HEK293 (cell line): Measurements from ENCODE around the gene ACVRL1.

ENCODE experiments used
- CTCF ChIA-PET: fragments of 350-600 bp; formaldehyde crosslinking; extraction: SDS; loops from one replicate; lab custom pipeline; 2021; ENCODE audit warnings: antibody characterized with exemption; lab: Yijun Ruan, JAX
- POLR2A ChIA-PET: fragments of 300-600 bp; formaldehyde crosslinking; extraction: SDS; loops from one replicate; lab custom pipeline; 2020; ENCODE audit warnings: antibody characterized with exemption, inconsistent platforms; lab: Yijun Ruan, JAX
- H3K27ac ChIP-seq: fragments of 200-500 bp; sonication (Bioruptor generic); 2 replicates; pipeline ENCODE4 v1.5.1; 2014; ENCODE audit warnings: low read depth, low read length, control low read depth, inconsistent platforms; ENCODE audit errors: extremely low read depth
- H3K36me3 ChIP-seq, 2 experiments: fragments of 200-500 bp in 1 of 2; sonication (Bioruptor generic) in 1 of 2; 1 replicate in 1 of 2; 2 replicates in 1 of 2; pipeline ENCODE4 v1.5.1; 2014 to 2017; ENCODE audit warnings: inconsistent platforms in 2 of 2, low read length in 2 of 2; ENCODE audit not compliant: control insufficient read depth in 2 of 2, insufficient read depth in 1 of 2
- H3K4me1 ChIP-seq: fragments of 200-500 bp; sonication (Bioruptor generic); 2 replicates; pipeline ENCODE4 v1.5.1; 2014; ENCODE audit warnings: mild to moderate bottlenecking, low read length, inconsistent platforms; ENCODE audit not compliant: control insufficient read depth, insufficient read depth
- H3K4me3 ChIP-seq: 2 replicates; pipeline ENCODE4 v1.5.1; 2011; ENCODE audit warnings: low read depth, mild to moderate bottlenecking, control low read depth, low read length, moderate library complexity
- H3K9me3 ChIP-seq: fragments of 200-500 bp; sonication (Bioruptor generic); 2 replicates; pipeline ENCODE4 v1.5.1; 2014; ENCODE audit warnings: low read depth, low read length, inconsistent platforms; ENCODE audit not compliant: control insufficient read depth, insufficient read depth
- KLF1 ChIP-seq: fragments of 450-650 bp; formaldehyde crosslinking; IDR thresholded peaks from 2 replicates; pipeline ENCODE4 v1.5.1; 2016; ENCODE audit warnings: missing biosample characterization, missing genetic modification characterization
- REPIN1 ChIP-seq: fragments of 450-650 bp; formaldehyde crosslinking; IDR thresholded peaks from 2 replicates; pipeline ENCODE4 v1.5.1; 2017; ENCODE audit warnings: missing biosample characterization, missing genetic modification characterization, low read depth
- SCRT1 ChIP-seq: fragments of 450-650 bp; formaldehyde crosslinking; IDR thresholded peaks from 2 replicates; pipeline ENCODE4 v1.5.1; 2016; ENCODE audit warnings: missing biosample characterization, missing genetic modification characterization, borderline replicate concordance
- SP2 ChIP-seq: fragments of 450-650 bp; formaldehyde crosslinking; IDR thresholded peaks from 2 replicates; pipeline ENCODE4 v1.5.1; 2016; ENCODE audit warnings: missing biosample characterization, missing genetic modification characterization
- SP3 ChIP-seq: fragments of 450-650 bp; formaldehyde crosslinking; IDR thresholded peaks from 2 replicates; pipeline ENCODE4 v1.5.1; 2016; ENCODE audit warnings: missing biosample characterization, missing genetic modification characterization
- TRIM28 ChIP-seq: IDR thresholded peaks from 2 replicates; pipeline ENCODE4 v1.6.1; 2011; ENCODE audit warnings: low read length, control low read depth, borderline replicate concordance
- WT1 ChIP-seq: fragments of 450-650 bp; formaldehyde crosslinking; IDR thresholded peaks from 2 replicates; pipeline ENCODE4 v1.5.1; 2016; ENCODE audit warnings: missing biosample characterization, missing genetic modification characterization
- ZBTB17 ChIP-seq: fragments of 450-650 bp; formaldehyde crosslinking; IDR thresholded peaks from 2 replicates; pipeline ENCODE4 v1.5.1; 2016; ENCODE audit warnings: missing biosample characterization, missing genetic modification characterization
- ZIC2 ChIP-seq: fragments of 450-650 bp; formaldehyde crosslinking; IDR thresholded peaks from 2 replicates; pipeline ENCODE4 v1.5.1; 2016; ENCODE audit warnings: missing biosample characterization, missing genetic modification characterization
- ZNF19 ChIP-seq: fragments of 450-650 bp; formaldehyde crosslinking; IDR thresholded peaks from 2 replicates; pipeline ENCODE4; 2016; ENCODE audit warnings: missing biosample characterization, missing genetic modification characterization, low read depth
- ZNF2 ChIP-seq: fragments of 450-650 bp; formaldehyde crosslinking; IDR thresholded peaks from 2 replicates; pipeline ENCODE4 v1.5.1; 2016; ENCODE audit warnings: missing biosample characterization, missing genetic modification characterization
- ZNF202 ChIP-seq: fragments of 450-650 bp; formaldehyde crosslinking; IDR thresholded peaks from 2 replicates; pipeline ENCODE4 v1.5.1; 2016; ENCODE audit warnings: missing biosample characterization, missing genetic modification characterization, borderline replicate concordance
- ZNF266 ChIP-seq: fragments of 450-650 bp; formaldehyde crosslinking; IDR thresholded peaks from 2 replicates; pipeline ENCODE4 v1.5.1; 2016; ENCODE audit warnings: missing biosample characterization, missing genetic modification characterization, low read depth
- ZNF366 ChIP-seq: fragments of 450-650 bp; formaldehyde crosslinking; conservative IDR thresholded peaks from 2 replicates; pipeline ENCODE4 v1.5.1; 2016; ENCODE audit warnings: missing biosample characterization, missing genetic modification characterization
- ZNF394 ChIP-seq: fragments of 450-650 bp; formaldehyde crosslinking; IDR thresholded peaks from 2 replicates; pipeline ENCODE4 v1.5.1; 2016; ENCODE audit warnings: missing biosample characterization, missing genetic modification characterization, mild to moderate bottlenecking, moderate library complexity, borderline replicate concordance
- ZNF785 ChIP-seq: fragments of 450-650 bp; formaldehyde crosslinking; IDR thresholded peaks from 2 replicates; pipeline ENCODE4 v1.5.1; 2016; ENCODE audit warnings: missing biosample characterization, missing genetic modification characterization
- TF ChIP-seq, protein P1 (sequence below): fragments of 450-650 bp; formaldehyde crosslinking; IDR thresholded peaks from 2 replicates; pipeline ENCODE4 v1.5.1; 2017; ENCODE audit warnings: missing biosample characterization, missing genetic modification characterization
- TF ChIP-seq, protein P2 (sequence below): fragments of 450-650 bp; IDR thresholded peaks from 2 replicates; pipeline ENCODE4 v1.5.1; 2018; ENCODE audit warnings: missing biosample characterization, mild to moderate bottlenecking, missing genetic modification characterization
- TF ChIP-seq, protein P3 (sequence below): fragments of 450-650 bp; formaldehyde crosslinking; IDR thresholded peaks from 2 replicates; pipeline ENCODE4 v1.5.1; 2016; ENCODE audit warnings: missing biosample characterization, missing genetic modification characterization
- TF ChIP-seq, protein P4 (sequence below): fragments of 450-650 bp; formaldehyde crosslinking; IDR thresholded peaks from 2 replicates; pipeline ENCODE4 v1.5.1; 2017; ENCODE audit warnings: missing biosample characterization, missing genetic modification characterization
- TF ChIP-seq, protein P5 (sequence below): fragments of 450-650 bp; formaldehyde crosslinking; IDR thresholded peaks from 2 replicates; pipeline ENCODE4 v1.5.1; 2016; ENCODE audit warnings: missing biosample characterization, missing genetic modification characterization

ACVRL1 gene

DNA sequence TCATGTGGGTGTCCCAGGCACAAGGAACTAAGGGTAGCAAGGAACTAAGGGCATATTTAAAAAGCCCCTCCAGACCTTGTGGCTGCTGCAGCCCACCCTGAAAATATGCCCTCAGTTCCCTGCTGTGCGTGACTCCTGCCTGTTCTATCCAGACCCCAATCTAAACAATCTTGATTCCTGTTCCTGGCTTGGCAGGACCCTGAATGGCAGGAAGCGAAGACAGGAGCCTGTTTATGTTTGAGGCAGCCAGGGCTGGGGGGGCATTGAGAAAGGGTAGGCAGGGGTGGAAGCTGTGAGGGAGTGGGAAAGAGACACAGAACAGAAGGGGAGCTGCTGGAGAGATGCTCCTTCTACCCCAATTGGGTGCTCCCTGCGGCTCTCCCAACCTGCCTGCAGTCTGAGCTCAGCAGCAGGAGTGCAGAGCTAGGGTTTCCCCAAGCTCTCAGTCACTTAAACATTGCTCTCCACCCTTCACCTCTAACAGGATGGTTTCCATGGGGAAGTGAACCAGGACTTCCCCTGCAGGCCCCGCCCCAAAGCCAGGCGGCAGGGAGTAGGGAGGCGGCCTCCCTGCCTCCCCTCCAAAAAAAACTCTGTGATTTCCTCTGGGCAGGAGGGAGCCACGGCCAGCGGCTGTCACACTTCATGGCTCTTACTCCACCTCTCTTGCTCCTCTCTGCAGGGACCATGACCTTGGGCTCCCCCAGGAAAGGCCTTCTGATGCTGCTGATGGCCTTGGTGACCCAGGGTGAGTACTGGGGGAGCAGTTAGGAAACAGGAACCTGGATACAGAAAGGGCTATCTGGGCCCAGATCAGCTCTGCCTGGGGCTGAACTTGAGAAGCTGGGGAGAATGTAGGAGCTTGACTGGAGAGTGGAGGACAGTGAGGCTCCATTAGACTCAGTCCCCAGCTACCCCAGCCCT, 4.7 kb downstream of the ACVRL1 start:
- ChIA-PET CTCF (interaction anchor here (0.5 to 3.3 kb wide), 15 partner anchors 9 to 114 kb away, joined by 3 to 40 read pairs (median 4); partner anchors contain the start of gene ANKRD33), POLR2A (interaction anchor here (0.5 kb wide), 1 partner anchor 13 kb away, joined by 3 read pairs; no protein-coding TSS in a partner anchor)
- Histone ChIP-seq H3K27ac (no peak overlapping the region), H3K9me3 (no peaks in the 10 kb centered on the region), H3K36me3 (peaks cover 0 to 10% of the 10 kb centered on the region in 2 experiments; a peak in 1 of 3 replicates), H3K4me1 (no peaks in the 10 kb centered on the region), H3K4me3 (no peak overlapping the region; the same call in 1 of the 2 replicates)
- TF ChIP-seq ZNF394 = peak; percentile 47; the same call in 1 of the 2 replicates
- TF ChIP-seq SP3 (tag by site-specific recombination) = peak; percentile 38
- peak; percentile 36; the same call in 1 of the 2 replicates for TF ChIP-seq ZIC2 (tag by site-specific recombination)
- peak; percentile 83 for TF ChIP-seq WT1 (tag by site-specific recombination)
- 0 out of 2 replicates have a peak, but pooled peaks have one; percentile 9 for TF ChIP-seq ZNF366 (tag by site-specific recombination)
- no peak for TF ChIP-seq ZNF19 (tag by site-specific recombination)
- TF ChIP-seq, protein P1, sequence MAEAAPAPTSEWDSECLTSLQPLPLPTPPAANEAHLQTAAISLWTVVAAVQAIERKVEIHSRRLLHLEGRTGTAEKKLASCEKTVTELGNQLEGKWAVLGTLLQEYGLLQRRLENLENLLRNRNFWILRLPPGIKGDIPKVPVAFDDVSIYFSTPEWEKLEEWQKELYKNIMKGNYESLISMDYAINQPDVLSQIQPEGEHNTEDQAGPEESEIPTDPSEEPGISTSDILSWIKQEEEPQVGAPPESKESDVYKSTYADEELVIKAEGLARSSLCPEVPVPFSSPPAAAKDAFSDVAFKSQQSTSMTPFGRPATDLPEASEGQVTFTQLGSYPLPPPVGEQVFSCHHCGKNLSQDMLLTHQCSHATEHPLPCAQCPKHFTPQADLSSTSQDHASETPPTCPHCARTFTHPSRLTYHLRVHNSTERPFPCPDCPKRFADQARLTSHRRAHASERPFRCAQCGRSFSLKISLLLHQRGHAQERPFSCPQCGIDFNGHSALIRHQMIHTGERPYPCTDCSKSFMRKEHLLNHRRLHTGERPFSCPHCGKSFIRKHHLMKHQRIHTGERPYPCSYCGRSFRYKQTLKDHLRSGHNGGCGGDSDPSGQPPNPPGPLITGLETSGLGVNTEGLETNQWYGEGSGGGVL = peak; percentile 50; the same call in 1 of the 2 replicates
- TF ChIP-seq ZNF2 (tag by site-specific recombination) = no peak
- TF ChIP-seq ZNF785 (tag by site-specific recombination) = no peak
- TF ChIP-seq REPIN1 (tag by site-specific recombination) = no peak
- TF ChIP-seq ZBTB17 (tag by site-specific recombination) = peak; percentile 87
- TF ChIP-seq, protein P2, sequence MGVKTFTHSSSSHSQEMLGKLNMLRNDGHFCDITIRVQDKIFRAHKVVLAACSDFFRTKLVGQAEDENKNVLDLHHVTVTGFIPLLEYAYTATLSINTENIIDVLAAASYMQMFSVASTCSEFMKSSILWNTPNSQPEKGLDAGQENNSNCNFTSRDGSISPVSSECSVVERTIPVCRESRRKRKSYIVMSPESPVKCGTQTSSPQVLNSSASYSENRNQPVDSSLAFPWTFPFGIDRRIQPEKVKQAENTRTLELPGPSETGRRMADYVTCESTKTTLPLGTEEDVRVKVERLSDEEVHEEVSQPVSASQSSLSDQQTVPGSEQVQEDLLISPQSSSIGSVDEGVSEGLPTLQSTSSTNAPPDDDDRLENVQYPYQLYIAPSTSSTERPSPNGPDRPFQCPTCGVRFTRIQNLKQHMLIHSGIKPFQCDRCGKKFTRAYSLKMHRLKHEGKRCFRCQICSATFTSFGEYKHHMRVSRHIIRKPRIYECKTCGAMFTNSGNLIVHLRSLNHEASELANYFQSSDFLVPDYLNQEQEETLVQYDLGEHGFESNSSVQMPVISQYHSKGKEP = 0 out of 2 replicates have a peak, but pooled peaks have one; percentile 2
- TF ChIP-seq, protein P3, sequence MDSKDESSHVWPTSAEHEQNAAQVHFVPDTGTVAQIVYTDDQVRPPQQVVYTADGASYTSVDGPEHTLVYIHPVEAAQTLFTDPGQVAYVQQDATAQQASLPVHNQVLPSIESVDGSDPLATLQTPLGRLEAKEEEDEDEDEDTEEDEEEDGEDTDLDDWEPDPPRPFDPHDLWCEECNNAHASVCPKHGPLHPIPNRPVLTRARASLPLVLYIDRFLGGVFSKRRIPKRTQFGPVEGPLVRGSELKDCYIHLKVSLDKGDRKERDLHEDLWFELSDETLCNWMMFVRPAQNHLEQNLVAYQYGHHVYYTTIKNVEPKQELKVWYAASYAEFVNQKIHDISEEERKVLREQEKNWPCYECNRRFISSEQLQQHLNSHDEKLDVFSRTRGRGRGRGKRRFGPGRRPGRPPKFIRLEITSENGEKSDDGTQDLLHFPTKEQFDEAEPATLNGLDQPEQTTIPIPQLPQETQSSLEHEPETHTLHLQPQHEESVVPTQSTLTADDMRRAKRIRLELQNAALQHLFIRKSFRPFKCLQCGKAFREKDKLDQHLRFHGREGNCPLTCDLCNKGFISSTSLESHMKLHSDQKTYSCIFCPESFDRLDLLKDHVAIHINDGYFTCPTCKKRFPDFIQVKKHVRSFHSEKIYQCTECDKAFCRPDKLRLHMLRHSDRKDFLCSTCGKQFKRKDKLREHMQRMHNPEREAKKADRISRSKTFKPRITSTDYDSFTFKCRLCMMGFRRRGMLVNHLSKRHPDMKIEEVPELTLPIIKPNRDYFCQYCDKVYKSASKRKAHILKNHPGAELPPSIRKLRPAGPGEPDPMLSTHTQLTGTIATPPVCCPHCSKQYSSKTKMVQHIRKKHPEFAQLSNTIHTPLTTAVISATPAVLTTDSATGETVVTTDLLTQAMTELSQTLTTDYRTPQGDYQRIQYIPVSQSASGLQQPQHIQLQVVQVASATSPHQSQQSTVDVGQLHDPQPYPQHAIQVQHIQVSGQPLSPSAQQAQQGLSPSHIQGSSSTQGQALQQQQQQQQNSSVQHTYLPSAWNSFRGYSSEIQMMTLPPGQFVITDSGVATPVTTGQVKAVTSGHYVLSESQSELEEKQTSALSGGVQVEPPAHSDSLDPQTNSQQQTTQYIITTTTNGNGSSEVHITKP (tag by site-specific recombination) = peak; percentile 87
- no peak for TF ChIP-seq ZNF266 (tag by site-specific recombination)
- TF ChIP-seq, protein P4, sequence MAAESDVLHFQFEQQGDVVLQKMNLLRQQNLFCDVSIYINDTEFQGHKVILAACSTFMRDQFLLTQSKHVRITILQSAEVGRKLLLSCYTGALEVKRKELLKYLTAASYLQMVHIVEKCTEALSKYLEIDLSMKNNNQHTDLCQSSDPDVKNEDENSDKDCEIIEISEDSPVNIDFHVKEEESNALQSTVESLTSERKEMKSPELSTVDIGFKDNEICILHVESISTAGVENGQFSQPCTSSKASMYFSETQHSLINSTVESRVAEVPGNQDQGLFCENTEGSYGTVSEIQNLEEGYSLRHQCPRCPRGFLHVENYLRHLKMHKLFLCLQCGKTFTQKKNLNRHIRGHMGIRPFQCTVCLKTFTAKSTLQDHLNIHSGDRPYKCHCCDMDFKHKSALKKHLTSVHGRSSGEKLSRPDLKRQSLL = no peak
- TF ChIP-seq SP2 (tag by site-specific recombination) = 0 out of 2 replicates have a peak, but pooled peaks have one; percentile 20
- TF ChIP-seq SCRT1 (tag by site-specific recombination) = no peak
- peak; percentile 45 for TF ChIP-seq KLF1 (tag by site-specific recombination)
- no peak for TF ChIP-seq ZNF202 (tag by site-specific recombination)
- TF ChIP-seq TRIM28 = no peak
- TF ChIP-seq, protein P5, sequence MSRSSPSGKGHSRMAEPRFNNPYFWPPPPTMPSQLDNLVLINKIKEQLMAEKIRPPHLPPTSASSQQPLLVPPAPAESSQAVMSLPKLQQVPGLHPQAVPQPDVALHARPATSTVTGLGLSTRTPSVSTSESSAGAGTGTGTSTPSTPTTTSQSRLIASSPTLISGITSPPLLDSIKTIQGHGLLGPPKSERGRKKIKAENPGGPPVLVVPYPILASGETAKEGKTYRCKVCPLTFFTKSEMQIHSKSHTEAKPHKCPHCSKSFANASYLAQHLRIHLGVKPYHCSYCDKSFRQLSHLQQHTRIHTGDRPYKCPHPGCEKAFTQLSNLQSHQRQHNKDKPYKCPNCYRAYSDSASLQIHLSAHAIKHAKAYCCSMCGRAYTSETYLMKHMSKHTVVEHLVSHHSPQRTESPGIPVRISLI (tag by site-specific recombination) = peak; percentile 88
